Right renal cortex interstitium (tissue), 3 donors: ENCODE results near the gene BTG2. TPM values are rescaled to one million over a fixed set of nuclear protein-coding genes. Genes with fewer than 3 reads are reported as not detected.

Experiments
- DNase-seq, 3 donors: peaks; one replicate each; pipeline ENCODE4 v3.0.0-alpha.2; 2013; ENCODE audit warnings: low read depth in 3 of 3, low spot score in 2 of 3
- polyA plus RNA-seq, 3 donors: library from polyadenylated mRNA; unstranded; fragments of 120-200 nt; gene quantifications; one replicate each; pipeline ENCODE4 v1.2.1, GENCODE V29; 2013; ENCODE audit not compliant: insufficient read length in 3 of 3

The BTG2 gene
- polyA plus RNA-seq, 3 donors = 110 to 178 (median 141) TPM

- DNase-seq = no peak
These were observed 30.2 kb downstream of the BTG2 start for GRCh38 chr1:203335503-203335902.

GRCh38 chr1:203336097-203336496 lies 30.8 kb downstream of the BTG2 start:
- DNase-seq = no peak

- no peak for DNase-seq
These were observed 33.2 kb downstream of the BTG2 start for GRCh38 chr1:203338335-203339036.

GRCh38 chr1:203340112-203340790 lies 34.9 kb downstream of the BTG2 start:
- peak in 2 of 3 donors; percentile 74 to 78 for DNase-seq

- DNase-seq = no peak
These were observed 37.0 kb downstream of the BTG2 start for GRCh38 chr1:203342192-203342940.

- no peak for DNase-seq
These were observed 38.8 kb downstream of the BTG2 start for GRCh38 chr1:203343956-203344754.

- no peak for DNase-seq
These were observed 40.9 kb downstream of the BTG2 start for GRCh38 chr1:203346060-203346768.

- no peak for DNase-seq
These were observed 41.4 kb downstream of the BTG2 start for GRCh38 chr1:203346769-203347102.

- DNase-seq = no peak
These were observed 43.8 kb downstream of the BTG2 start for GRCh38 chr1:203349166-203349565.

GRCh38 chr1:203349773-203350524 lies 44.6 kb downstream of the BTG2 start:
- no peak for DNase-seq

GRCh38 chr1:203351037-203351625 lies 45.8 kb downstream of the BTG2 start, which contains the start of gene FMOD:
Gene FMOD, minus strand, starts transcription at chr1:203351122. Its CDS starts 2,852 bp downstream, at chr1:203348270.
- DNase-seq = peak in 1 of 3 donors; percentile 53

- no peak for DNase-seq
These were observed 48.2 kb downstream of the BTG2 start for GRCh38 chr1:203353486-203353885.

GRCh38 chr1:203354246-203354645 lies 48.9 kb downstream of the BTG2 start:
- DNase-seq = no peak

- no peak for DNase-seq
These were observed 53.8 kb downstream of the BTG2 start for GRCh38 chr1:203359010-203359571.

Other genes starting within 250 kb of the BTG2 start
- under 1 TPM in 2 of 3 donors, not detected in 1; 0.14 TPM for gene MYOG, start 219.5 kb upstream of the BTG2 start, polyA plus RNA-seq
- gene ADORA1, start 177.8 kb upstream of the BTG2 start, polyA plus RNA-seq = 1 to 10 TPM; 5.2 to 8.0 (median 6.4) TPM
- gene MYBPH, start 129.7 kb upstream of the BTG2 start, polyA plus RNA-seq = under 1 TPM; 0.08 to 0.32 (median 0.31) TPM
- 10 to 100 TPM; 10.4 to 12.9 (median 11.9) TPM for gene CHI3L1, start 118.8 kb upstream of the BTG2 start, polyA plus RNA-seq
- gene CHIT1, start 75.8 kb upstream of the BTG2 start, polyA plus RNA-seq = under 1 TPM; 0.11 to 0.21 (median 0.15) TPM
- 10 to 100 TPM; 42.4 to 56.6 (median 51.5) TPM for gene FMOD, start 45.6 kb downstream of the BTG2 start, polyA plus RNA-seq
- gene PRELP, start 170.3 kb downstream of the BTG2 start, polyA plus RNA-seq = 1 to 10 TPM; 2.4 to 3.2 (median 2.9) TPM
- not detected for gene OPTC, start 188.6 kb downstream of the BTG2 start, polyA plus RNA-seq